PC-3 (cell line): ENCODE results near the gene C10orf62.

Experiments
- EZH2phosphoT487 ChIP-seq: fragments of 300-600 bp; sonication (generic); IDR thresholded peaks from 2 replicates; pipeline ENCODE4 v1.6.1; 2018; ENCODE audit warnings: mild to moderate bottlenecking, antibody characterized with exemption, low read length, borderline replicate concordance
- TF ChIP-seq, protein P1 (sequence below): fragments of 300-600 bp; sonication (generic); conservative IDR thresholded peaks from 2 replicates; pipeline ENCODE4 v1.5.1; 2017; ENCODE audit warnings: antibody characterized with exemption, low read depth, mild to moderate bottlenecking, low read length

- TF ChIP-seq, protein P1, sequence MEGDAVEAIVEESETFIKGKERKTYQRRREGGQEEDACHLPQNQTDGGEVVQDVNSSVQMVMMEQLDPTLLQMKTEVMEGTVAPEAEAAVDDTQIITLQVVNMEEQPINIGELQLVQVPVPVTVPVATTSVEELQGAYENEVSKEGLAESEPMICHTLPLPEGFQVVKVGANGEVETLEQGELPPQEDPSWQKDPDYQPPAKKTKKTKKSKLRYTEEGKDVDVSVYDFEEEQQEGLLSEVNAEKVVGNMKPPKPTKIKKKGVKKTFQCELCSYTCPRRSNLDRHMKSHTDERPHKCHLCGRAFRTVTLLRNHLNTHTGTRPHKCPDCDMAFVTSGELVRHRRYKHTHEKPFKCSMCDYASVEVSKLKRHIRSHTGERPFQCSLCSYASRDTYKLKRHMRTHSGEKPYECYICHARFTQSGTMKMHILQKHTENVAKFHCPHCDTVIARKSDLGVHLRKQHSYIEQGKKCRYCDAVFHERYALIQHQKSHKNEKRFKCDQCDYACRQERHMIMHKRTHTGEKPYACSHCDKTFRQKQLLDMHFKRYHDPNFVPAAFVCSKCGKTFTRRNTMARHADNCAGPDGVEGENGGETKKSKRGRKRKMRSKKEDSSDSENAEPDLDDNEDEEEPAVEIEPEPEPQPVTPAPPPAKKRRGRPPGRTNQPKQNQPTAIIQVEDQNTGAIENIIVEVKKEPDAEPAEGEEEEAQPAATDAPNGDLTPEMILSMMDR: no peak
- TF ChIP-seq EZH2phosphoT487: no peak
Observed at GRCh38 chr10:97600616-97601015, 11.1 kb downstream of the C10orf62 start.
